ENCODE results near the gene FBXO2.

- TF ChIP-seq POLR2A (IDR thresholded peaks at IDR 0.05; ENCODE audit: low read depth, low read length): no peak
- TF ChIP-seq SPI1 (IDR thresholded peaks at IDR 0.05; ENCODE audit: low read depth, low read length): no peak
- TF ChIP-seq POLR2AphosphoS5 (IDR thresholded peaks at IDR 0.05; ENCODE audit: low read depth, low read length): no peak
- TF ChIP-seq POU2F2 (IDR thresholded peaks at IDR 0.05; ENCODE audit: low read depth, low read length): no peak
- no peak for TF ChIP-seq TAF1 (IDR thresholded peaks at IDR 0.05; ENCODE audit: low read depth, low read length)
Observed at GRCh38 chr1:11620405-11620804, 33.8 kb downstream of the FBXO2 start.
